Mucosa of stomach (tissue), 1 donor: Measurements from ENCODE around the gene GPC6.

Experiments used
- H3K27me3 ChIP-seq: one replicate; pipeline ENCODE4 v1.7.0; 2013; ENCODE audit warnings: mild to moderate bottlenecking, low read length; ENCODE audit not compliant: control insufficient read depth, insufficient read depth
- H3K36me3 ChIP-seq: one replicate; pipeline ENCODE4 v1.7.0; 2013; ENCODE audit warnings: low read length; ENCODE audit not compliant: control insufficient read depth, insufficient read depth
- H3K4me1 ChIP-seq: one replicate; pipeline ENCODE4 v1.7.0; 2013; ENCODE audit warnings: mild to moderate bottlenecking, low read length; ENCODE audit not compliant: control insufficient read depth, insufficient read depth
- H3K4me3 ChIP-seq: one replicate; pipeline ENCODE4 v1.7.0; 2013; ENCODE audit warnings: low read length
- H3K9ac ChIP-seq: one replicate; pipeline ENCODE4 v1.7.0; 2013; ENCODE audit warnings: mild to moderate bottlenecking, low read length, moderate library complexity
- H3K9me3 ChIP-seq: one replicate; pipeline ENCODE4 v1.7.0; 2013; ENCODE audit warnings: mild to moderate bottlenecking, low read length, moderate library complexity; ENCODE audit not compliant: control insufficient read depth
- donor health status: Pancreatic carcinoma.

The GPC6 gene

DNA sequence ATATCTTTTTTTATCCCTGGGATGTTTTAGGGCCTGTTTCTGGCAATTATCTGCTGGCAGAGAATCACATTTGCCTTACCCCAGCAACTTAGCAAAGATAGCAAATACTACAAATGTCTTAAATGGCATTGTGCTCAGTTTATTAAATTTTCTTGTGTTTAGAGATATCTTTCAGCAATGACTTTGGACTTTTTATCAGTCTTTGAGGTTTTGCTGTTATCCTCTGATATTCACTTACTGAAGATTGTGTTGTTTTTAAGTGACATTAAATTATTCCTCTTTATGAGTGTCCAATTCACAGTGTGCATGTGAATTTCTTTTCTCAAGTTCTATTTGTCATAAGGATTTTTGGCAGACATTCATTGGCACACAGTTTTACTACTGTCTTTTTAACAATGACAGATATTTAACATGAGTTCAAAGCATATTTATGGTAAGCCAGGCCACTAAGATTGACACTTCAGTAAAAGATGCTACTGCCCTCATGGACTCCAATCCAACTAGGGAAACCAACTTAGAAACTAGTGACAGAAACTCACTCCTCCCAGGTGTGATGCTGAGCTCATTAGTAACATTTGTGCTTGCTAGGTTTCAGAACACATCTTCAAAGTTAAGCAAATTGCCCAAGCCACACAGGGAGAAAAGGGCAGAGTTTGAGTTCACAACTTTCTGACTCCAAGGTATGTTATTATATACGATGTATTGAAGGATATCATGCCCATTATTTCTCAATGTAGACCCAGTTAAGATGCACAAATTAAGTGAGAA, 481.9 kb downstream of the GPC6 start:
- no peaks in the 10 kb centered on the region for H3K27me3 ChIP-seq

DNA sequence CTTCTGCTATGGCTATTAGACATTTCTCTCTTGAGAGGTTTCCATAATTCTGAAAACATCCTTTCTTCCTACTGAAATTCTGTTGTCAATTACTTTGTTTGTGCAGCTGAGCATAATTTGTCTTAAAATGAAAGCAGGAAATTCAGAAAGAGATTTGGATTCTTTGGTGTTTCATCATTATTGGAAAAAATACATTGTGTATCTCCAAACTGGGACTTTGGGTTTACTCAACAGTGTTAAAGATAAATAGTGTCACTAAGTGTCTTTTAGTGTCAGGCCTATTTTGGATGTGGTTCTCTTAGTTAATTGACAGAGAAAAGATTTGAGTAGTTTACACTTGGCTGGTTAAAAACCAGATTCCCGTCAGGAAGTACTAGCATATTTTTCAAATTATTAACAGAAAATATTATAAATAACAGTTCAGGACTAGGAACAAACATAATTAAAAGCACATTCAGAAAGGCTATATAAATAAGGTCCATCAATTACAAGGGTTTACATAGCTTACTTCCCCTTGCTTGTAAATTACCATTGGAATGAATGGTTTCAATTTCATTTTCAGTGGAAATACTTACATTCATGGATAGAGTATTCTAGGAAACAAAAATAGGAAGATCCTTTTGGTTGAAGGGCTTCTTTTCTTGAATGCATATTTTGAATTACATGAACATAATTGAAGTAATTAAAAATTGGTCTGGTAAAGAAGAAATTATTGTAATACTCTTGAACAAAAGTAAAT, 483.1 kb downstream of the GPC6 start:
- Histone ChIP-seq H3K9me3 (no peaks in the 10 kb centered on the region), H3K27me3 (no peaks in the 10 kb centered on the region), H3K9ac (no peak overlapping the region), H3K4me3 (no peak overlapping the region), H3K36me3 (no peaks in the 10 kb centered on the region), H3K4me1 (no peaks in the 10 kb centered on the region)

More for the DNA sequence above, 481.9 kb downstream of the GPC6 start:
- no peak overlapping the region for H3K9ac ChIP-seq
- no peak overlapping the region for H3K4me3 ChIP-seq
- H3K36me3 ChIP-seq: no peaks in the 10 kb centered on the region
- H3K4me1 ChIP-seq: no peaks in the 10 kb centered on the region
- no peaks in the 10 kb centered on the region for H3K9me3 ChIP-seq

DNA sequence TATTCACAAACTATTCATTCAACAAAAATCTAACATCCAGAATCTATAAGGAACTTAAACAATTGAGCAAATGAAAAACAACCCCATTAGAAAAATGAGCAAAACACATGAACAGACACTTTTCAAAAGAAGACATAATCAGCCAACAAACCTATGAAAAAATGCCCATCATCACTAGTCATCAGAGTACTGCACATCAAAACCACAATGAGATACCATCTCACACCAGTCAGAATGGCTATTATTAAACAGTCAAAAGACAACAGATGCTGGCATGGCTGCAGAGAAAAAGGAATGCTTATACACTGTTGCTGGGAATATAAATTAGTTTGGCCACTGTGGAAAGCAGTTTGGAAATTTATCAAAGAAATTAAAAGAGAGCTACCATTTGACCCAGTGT, 487.6 kb downstream of the GPC6 start:
- H3K27me3 ChIP-seq: no peaks in the 10 kb centered on the region
- no peak overlapping the region for H3K4me3 ChIP-seq
- H3K9me3 ChIP-seq: no peaks in the 10 kb centered on the region
- H3K4me1 ChIP-seq: no peaks in the 10 kb centered on the region
- no peak overlapping the region for H3K9ac ChIP-seq
- H3K36me3 ChIP-seq: no peaks in the 10 kb centered on the region

DNA sequence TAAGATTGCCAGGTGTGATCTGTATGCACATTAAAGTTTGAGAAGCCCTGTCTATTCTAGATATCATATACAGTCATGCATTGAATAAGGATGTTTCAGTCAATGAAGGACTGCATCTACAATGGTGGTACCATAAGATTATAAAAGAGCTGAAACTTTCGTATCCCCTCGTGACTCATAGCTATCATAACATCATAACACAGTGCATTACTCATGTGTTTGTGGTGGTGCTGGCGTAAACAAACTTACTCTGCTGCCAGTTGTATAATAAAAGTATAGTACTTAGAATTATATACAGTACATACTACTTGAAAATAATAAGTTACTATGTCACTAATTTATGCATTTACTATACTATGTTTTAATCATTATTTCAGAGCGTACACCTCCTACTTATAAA, 489.3 kb downstream of the GPC6 start:
- Histone ChIP-seq H3K4me3 (no peak overlapping the region), H3K9ac (no peak overlapping the region), H3K9me3 (no peaks in the 10 kb centered on the region), H3K27me3 (no peaks in the 10 kb centered on the region), H3K4me1 (no peaks in the 10 kb centered on the region), H3K36me3 (no peaks in the 10 kb centered on the region)

DNA sequence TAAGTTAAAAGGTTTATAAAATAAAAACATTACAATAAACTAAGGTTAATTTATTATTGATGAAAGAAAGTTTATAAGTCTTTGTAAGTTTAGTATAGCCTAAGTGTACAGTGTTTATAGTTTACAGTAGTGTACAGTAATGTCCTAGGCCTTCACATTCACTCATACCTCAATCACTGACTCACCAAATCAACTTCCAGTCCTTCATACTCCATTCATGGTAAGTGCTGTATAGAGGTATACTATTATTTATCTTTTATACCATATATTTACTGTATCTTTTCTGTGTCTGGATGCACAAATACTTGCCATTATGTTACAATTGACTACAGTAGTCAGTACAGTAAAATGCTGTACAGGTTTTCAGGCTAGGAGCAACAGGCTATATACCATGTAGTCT, 490.0 kb downstream of the GPC6 start:
- no peak overlapping the region for H3K9ac ChIP-seq
- H3K4me3 ChIP-seq: no peak overlapping the region
- no peaks in the 10 kb centered on the region for H3K27me3 ChIP-seq
- H3K4me1 ChIP-seq: no peaks in the 10 kb centered on the region
- no peaks in the 10 kb centered on the region for H3K9me3 ChIP-seq
- no peaks in the 10 kb centered on the region for H3K36me3 ChIP-seq

DNA sequence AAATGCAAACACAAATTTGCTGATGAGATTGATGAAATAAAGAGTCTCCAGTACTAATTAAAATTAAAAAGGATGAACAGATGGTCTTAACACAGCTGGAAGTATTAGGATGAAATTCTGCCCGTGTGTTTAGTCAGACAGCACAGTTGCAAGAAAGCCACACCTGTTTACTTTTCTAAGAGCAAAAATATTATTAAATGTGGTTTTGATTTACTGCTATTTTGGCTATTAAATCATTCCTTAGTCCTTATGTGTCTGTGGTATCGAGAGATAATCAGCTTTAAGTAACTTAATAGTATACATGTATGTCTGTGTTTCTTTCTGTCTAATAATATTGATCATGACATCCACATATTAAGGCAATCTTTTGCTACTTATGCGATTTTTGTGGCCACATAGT, 494.9 kb downstream of the GPC6 start:
- no peaks in the 10 kb centered on the region for H3K36me3 ChIP-seq
- H3K27me3 ChIP-seq: no peaks in the 10 kb centered on the region
- no peak overlapping the region for H3K4me3 ChIP-seq
- no peaks in the 10 kb centered on the region for H3K4me1 ChIP-seq
- no peaks in the 10 kb centered on the region for H3K9me3 ChIP-seq
- H3K9ac ChIP-seq: no peak overlapping the region

DNA sequence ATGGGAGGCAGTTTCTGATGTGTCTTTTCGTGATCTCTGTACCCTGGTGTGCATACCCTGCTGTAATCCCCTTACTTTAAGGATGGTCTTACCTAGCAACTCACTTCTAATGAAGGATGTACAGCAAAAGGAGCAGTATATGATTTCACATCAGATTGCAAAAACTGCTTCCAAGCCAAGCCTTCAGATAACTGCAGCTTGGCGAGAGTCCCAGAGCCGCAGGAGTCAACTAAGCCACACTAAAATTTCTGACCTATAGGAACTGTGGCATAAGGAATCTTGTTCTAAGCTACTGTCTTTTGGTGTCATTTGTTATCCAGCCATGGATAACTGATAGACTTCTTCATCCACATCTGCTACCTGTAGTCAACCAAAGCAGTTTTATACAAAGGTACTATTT, 496.7 kb downstream of the GPC6 start:
- Histone ChIP-seq H3K4me1 (no peaks in the 10 kb centered on the region), H3K9me3 (no peaks in the 10 kb centered on the region), H3K4me3 (no peak overlapping the region), H3K36me3 (no peaks in the 10 kb centered on the region), H3K27me3 (no peaks in the 10 kb centered on the region), H3K9ac (no peak overlapping the region)

DNA sequence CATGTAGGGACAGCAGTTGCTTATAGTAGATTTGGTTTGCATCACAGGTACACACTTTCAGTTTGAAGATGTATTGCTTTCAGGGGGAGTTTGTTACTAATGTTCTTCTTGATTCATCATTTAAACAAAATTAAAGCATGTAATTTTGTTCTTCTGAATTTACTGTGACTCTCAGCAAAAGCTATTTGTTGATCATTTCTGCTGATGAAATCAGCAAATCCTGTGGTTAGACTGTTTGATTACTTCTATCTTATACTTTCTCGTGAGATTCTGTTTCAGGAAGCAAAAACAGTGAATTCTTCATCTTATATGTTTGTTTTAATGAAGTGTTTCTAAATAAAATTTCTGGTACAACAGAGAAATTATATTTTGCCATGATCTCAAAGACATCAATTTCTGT, 497.6 kb downstream of the GPC6 start:
- no peak overlapping the region for H3K9ac ChIP-seq
- no peak overlapping the region for H3K4me3 ChIP-seq
- no peaks in the 10 kb centered on the region for H3K36me3 ChIP-seq
- no peaks in the 10 kb centered on the region for H3K9me3 ChIP-seq
- no peaks in the 10 kb centered on the region for H3K4me1 ChIP-seq
- no peaks in the 10 kb centered on the region for H3K27me3 ChIP-seq

DNA sequence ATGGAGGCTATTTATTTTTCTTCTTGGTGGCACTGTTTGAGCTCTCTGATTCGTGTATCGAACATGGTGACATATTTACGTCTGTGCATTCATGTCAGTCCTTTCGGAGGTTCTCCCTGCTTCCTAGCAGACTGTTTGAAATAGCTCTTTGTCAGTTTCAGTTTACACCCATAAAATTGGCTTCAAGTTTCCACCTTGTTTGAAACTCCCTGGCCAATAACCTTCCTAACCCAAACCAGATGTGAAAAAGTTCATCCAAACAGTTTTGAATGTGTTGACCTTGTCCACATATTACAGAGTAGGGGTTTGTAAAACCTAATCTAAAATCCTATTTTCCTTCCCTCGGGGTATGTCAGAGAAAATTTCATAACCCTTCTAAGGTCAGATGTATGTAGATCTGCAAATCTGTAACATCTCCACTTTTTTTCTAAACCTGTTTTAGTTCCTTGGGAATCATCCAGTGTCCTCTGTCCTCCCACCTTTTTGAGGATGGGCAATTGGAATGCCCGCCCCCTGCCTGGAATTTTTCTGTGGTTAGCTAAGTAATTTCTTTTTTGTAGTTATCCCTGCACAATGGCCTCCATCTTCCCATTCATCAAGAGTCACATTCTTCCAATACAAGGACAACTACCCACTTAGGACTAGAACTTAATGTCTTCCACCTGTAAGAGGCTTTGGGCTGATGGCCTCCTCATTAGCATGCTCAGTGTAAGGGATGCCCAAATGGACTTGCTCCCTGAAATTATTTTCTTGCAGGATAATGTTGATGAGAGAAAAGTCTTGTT, 499.8 kb downstream of the GPC6 start:
- no peaks in the 10 kb centered on the region for H3K9me3 ChIP-seq
- no peaks in the 10 kb centered on the region for H3K36me3 ChIP-seq
- no peaks in the 10 kb centered on the region for H3K27me3 ChIP-seq
- H3K4me3 ChIP-seq: no peak overlapping the region
- no peak overlapping the region for H3K9ac ChIP-seq
- no peaks in the 10 kb centered on the region for H3K4me1 ChIP-seq

DNA sequence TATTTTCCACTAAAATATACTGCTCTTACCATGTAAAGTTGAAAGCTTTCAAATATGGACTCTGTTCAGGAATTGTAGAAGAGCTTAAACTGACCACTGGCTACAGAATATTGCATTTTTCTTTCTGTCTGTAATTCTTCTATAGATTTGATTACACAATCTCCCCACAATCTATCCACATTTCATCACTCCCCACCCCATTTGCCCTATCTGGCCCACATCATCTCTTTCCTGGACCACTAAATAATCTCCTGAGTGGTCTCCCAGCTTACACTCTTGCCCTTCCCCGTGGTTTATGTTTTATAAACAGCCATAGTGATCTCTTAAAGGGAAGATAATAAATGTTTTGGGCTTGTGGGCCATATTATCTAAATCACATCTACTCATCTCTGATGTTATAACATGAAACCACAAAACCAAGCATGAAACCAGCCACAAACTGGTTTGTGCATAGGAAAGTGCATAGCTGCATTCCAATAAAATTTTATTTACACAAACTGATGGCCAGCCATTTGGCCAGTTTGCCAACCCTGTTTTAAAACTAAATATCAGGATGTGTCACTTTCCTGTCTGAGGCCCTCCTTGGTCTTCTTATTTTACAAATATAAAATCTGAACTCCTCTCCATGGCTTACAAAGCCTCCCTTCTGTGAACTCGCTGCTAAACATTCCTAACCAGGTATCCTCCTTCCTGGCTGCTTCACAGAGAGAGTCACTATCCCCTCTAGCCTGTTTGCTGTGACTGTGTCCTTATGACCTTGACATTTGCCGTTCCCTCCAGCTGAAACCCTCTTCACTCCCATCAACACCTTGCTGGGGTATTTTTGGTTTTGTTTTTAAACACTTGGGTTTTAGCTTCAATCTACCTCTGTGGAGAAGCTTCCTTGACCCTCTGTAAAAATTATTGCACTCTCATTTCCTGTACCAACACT, 500.9 kb downstream of the GPC6 start:
- no peaks in the 10 kb centered on the region for H3K9me3 ChIP-seq
- H3K36me3 ChIP-seq: no peaks in the 10 kb centered on the region
- no peak overlapping the region for H3K9ac ChIP-seq
- no peaks in the 10 kb centered on the region for H3K27me3 ChIP-seq
- H3K4me1 ChIP-seq: no peaks in the 10 kb centered on the region
- H3K4me3 ChIP-seq: no peak overlapping the region

DNA sequence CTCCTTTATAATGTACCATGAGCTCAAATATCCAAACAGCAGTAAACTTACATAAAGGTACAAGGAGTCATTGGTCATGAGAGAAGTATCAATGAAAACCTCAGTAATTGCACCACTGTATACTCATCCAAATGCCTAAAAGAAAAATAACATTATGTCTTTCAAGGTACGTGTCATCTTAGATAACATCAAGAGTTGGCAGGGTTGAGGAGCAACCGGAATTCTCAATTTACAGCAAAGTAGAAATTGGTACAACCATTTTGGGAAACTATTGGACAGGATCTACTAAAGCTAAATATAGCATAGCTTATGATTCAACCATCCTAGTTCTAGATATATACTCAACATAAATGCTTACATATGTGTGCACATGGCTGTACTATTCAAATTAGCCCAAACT, 502.8 kb downstream of the GPC6 start:
- H3K4me1 ChIP-seq: no peaks in the 10 kb centered on the region
- H3K4me3 ChIP-seq: no peak overlapping the region
- H3K9ac ChIP-seq: no peak overlapping the region
- no peaks in the 10 kb centered on the region for H3K27me3 ChIP-seq
- H3K36me3 ChIP-seq: no peaks in the 10 kb centered on the region
- no peaks in the 10 kb centered on the region for H3K9me3 ChIP-seq
